GM21367 (cell line): ENCODE measurements around the gene GAPT.
A peak's percentile ranks its signal among the peaks of the same experiment; 100 is the strongest.

ENCODE experiments used
- ATAC-seq: cut with Tn5 transposase; IDR thresholded peaks from one replicate; pipeline ENCODE4 v1.9.1; 2021; ENCODE audit not compliant: unreplicated experiment

GAPT gene

DNA sequence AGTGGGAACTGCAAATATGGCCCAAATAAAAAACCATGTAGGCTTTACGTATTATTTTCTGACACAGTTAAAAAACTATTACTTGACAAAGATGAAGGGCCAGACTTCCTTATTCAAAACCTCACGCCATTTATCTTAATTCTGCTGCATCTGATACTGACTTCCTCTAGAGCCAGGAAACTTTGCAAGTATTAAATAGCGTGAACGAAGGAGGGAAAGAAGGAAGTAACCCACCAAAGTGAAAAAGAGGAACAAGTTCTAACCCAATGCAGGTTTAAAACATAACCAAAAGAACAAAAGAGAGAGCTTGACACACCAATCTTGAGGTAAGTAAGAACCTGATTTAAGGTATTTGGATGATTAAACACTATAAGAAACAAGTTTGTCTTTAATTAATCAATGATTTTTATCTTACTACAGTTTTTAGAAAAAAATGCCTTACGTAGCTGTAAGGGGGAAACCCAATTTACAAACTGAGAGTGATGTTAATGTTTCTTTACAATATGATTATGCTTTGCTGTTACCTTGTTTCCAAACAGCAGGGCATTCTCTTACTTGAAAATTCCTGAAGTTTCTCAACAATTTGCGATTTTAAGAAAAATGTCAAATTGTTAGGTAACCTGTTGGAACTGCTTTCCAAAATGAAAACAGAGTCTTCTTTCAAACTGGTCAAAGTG lies at the start of gene GAPT:
GAPT (plus strand) TSS at position 220 of the 677 bp plus-strand sequence. CDS start 3,102 bp downstream, outside the sequence.
- ATAC-seq = peak; percentile 72

DNA sequence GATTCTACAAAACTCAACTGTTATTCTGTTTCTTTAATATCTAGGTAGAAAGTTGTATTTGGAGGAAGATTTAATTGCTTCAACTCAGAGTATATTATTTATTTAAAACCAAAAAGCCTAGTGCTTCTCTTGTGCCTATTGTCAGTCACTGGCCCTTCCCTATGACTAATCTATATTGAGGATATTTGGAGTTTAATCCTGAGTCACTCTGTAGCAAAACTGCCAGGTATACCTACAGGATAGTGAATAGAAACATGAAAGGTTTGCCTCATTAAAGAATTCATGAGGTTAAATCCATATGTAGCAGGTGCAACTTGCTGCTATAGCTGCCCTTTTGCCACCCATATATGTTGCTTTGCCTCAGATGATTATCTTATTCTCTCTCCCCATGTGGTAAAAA lies 46.4 kb upstream of the GAPT start:
- ATAC-seq = no peak

DNA sequence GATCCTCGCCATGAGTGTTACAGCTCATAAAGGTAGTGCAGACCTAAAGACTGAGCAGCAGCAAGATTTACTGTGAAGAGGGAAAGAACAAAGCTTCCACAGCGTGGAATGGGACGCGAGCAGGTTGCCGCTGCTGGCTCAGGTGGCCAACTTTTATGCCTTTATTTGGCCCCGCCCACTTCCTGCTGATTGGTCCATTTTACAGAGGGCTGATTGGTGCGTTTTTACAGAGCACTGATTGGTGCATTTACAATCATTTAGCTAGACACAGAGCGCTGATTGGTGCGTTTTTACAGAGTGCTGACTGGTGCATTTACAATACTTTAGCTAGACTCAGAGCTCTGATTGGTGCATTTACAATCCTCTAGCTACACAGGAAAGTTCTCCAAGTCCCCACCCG lies 45.2 kb upstream of the GAPT start:
- ATAC-seq = no peak

DNA sequence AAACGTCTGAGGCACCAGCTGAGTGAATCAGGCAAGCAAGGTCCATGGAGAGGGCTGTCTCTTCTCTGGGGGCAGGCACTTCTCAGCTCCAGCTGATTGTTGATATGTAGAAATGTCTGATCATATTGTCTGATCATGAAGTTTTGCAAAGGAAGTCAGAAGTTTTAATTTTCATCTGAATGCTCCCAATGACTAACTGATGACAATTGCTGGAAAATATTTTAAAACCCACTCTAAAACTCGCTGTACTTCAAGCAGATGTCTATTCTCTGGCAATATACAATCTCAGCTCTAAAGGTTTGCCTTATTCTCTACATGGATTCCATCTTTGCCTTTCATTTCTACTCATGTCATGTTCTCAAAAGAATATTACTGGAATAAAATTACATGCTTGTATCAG lies 44.0 kb upstream of the GAPT start:
- no peak for ATAC-seq

DNA sequence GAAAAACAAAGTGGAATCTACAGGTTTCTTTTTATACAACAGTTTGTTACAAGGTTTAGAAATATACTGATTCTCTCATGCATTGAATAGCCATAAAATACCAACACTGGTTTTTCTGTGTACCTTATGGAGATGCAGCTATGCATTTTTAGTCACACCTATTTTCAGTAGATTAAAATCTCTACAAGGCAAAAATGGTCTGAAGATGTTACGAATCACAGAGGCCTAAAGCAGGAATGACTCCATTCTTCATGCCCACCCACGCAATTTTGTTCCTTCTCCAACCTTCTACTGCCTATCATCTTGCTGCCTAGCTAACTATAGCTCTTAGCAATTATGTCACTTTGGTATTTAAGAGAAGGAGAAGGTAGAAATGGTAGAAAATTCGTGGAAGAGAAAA lies 41.2 kb upstream of the GAPT start:
- ATAC-seq = no peak

DNA sequence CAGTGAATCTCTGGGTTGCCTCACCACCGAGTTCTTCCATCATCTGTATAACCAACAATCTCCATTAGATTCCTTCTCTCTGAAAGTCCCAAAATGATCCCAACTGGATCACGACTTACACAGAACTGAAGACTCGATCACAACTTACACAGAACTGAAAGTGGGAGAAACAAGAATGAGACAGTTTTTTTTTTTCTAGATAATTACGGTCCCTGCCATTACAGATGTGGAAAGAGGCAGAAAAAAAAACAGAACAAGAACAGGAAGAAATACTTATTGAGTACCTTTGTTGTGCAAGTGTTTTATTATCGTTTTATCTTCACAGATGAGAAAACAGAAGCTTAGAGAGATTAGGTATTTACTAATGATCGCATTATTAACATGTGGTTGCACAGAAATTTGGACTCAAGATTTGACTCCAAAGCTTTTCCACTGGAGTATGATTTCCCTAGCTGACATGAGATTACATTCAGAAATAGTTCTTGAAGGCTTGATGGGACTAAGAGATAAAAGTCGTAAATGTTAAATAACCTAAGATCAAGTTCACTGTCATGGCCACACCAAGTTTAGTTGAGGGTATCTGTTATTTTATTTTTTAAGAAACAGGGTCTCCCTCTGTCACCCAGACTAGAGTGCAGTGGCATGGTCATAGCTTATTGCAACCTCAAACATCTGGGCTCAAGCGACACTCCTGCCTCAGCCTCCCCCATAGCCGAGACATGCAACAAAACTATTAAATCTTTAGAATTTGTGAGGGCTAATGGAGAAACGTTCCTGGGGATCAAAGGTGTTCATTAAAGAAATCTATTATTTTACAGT lies 40.2 kb upstream of the GAPT start:
- ATAC-seq = no peak

DNA sequence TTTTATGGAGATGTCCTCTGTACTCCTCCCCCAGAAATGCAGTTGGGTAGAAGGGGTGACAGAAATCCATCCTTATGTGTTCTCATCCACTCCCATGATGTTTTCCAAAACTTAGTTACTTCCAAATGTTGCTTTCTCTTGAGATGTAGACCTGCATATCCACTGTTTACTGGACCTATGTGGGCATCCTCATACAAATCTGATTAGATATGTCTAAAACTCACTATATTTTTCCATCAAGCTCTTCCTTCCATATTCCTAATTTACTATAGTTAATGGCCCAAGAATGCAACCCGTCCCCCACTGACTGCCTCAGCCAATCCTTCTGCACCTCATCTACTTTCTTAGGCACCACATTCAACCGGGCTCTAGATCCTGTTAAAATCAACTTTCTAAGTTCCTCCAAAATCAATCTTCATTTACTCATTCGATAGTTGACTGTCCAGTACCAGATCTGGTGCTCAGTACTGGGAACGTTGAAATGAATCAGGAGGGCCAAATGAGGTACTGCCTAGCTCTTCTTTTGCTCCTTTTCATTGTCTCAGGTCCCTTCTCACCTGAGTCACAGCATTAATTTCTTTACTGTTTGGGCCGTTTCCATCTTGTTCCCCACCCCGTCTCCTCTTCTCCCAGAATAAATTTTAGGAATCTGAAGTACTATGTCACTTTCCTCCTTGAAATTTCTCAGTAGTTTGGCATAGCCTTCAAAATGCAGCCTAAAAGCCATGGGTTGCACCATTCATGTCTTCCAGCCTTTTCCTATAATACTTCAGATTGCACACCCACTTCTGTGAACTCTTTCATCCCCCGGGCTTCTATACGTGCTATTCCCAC lies 39.3 kb upstream of the GAPT start:
- ATAC-seq = no peak

DNA sequence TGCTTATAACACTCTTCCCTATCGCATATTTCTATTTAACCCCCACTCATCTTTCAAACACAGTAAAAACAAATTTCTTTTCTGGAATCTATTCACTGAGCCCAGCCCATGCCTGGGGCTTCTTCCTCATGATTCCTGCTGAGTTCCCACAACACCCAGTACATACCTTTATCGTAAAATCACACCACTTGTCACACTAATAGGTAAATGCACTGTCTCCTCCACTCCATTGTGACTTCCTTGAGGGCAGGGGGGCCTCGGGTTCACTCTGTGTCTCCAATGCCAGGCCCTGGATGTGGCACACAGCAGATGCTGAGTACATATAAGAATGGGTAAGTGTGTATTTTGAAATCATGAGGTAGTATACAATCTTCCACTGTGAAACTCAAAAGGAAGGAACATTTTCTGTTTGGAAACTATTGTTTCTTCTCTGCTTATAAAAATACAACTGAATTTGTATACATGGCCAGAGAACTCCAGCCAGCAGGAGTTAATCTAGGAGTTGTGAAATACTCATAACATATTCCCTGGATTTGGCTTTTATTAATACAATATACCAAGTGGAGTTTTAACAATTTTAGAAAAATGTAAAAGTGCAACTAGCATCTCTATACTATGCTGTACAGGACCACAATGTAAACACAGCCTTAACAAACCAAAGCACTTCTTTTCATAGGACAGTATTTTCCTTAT lies 38.5 kb upstream of the GAPT start:
- no peak for ATAC-seq

DNA sequence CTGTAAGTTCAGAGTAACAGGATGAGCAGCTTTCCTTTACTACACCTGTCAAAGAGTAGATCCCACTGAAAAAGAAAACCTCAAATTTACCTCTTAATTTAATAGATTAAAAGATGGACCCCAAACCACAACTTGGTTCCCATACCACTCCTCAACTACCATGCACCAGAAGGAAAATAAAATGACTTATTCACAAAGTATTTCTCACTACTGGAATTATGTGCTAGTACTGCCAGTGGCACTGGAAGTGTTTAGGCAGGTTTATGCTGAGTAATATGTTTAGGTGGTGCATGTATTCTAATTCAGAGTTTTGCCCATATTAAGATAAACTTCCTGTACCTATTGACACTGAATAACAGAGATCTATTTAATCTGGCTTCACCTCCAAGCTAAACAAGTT lies 37.9 kb upstream of the GAPT start:
- ATAC-seq = no peak

DNA sequence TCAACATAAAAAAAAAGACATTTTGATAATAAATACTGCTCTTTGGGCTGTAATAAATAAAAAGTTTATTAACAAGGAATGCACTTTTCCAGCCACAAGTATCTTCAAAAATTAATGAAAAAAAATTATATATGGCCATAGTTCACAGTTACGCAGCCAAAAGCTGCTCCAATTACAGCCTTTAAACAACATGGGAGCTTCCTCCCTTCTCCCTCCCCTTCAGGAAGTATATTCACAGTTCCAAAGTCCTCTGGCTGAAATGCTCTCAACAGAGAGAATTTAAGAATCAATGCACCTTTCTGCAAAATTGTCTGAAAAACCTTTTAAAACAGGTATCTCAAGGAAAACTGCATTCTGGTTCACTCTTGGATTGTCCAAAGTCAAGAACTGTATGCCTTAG lies 37.2 kb upstream of the GAPT start:
- ATAC-seq = no peak

DNA sequence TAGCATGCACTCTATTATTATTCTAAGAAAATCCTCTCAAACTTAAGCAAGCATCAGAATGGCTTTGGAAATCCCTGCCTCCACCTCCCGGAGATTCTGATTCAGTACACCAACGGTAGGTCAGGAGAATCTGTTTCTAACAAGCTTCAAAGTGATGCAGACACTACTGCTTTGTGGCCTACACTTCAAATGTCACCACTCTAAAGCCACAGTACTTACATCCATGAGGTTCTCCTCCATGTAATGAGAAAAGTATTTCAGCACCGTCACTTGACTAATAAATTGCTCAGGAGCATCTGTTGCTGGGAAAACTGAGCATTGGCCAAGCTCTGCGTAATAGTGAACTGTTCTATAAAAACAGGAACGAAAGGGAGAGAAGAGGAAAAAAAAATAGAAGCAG lies 36.2 kb upstream of the GAPT start:
- no peak for ATAC-seq

DNA sequence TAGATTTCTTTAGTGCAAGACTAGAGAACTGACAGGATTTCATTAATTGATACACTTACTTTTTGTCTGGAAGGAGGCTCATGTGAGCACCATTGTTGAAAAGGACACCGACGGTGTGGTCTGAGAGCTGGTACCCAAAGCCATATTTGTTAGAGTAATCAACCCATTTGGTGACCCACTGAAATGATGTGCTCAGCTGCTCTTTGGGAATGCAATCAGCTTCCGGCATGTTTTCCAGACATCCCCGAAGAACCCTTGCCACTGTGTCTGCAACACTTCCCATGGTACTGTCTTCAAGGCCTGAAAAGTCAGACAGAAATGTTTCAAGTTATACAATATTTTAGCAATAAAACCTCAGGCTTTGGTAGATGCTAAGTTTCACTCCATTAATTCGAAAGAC lies 35.8 kb upstream of the GAPT start:
- no peak for ATAC-seq

DNA sequence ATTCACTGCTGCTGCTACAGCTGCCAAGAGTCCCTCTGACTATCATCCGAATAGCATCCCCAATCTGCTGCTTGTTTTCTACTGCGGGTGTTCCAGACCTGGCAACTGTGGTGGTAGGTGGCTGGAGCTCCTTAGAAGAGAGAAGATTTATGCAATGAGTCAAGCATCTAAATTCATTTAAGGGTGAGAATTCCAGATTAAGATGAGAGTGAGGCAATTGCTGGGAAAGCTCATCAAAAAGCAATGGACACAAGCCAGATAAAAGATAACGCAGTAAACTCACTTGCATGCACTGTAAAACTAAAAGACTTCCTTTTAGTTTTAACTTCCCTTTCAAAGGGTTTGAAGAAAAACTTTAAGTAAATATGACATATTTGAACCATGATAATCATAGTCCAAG lies 35.2 kb upstream of the GAPT start:
- ATAC-seq = no peak

DNA sequence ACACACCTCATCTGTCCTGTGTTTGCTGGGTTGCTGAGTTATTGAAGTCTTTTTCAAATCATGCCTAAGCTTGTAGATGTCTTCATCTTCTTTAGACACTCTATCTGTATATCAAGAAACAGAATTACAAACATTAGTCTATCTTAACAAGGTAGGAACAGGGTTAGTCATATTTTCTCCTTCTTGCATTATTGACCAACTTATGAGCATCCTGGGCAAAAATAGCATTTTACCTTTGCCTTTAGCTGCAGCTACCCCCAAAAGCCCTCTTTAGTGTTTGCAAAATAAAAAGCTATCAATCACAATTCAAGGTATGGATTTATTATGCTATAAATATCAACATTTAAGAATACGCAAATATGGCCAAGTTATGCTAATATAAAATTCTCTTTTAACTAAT lies 34.7 kb upstream of the GAPT start:
- ATAC-seq = no peak

DNA sequence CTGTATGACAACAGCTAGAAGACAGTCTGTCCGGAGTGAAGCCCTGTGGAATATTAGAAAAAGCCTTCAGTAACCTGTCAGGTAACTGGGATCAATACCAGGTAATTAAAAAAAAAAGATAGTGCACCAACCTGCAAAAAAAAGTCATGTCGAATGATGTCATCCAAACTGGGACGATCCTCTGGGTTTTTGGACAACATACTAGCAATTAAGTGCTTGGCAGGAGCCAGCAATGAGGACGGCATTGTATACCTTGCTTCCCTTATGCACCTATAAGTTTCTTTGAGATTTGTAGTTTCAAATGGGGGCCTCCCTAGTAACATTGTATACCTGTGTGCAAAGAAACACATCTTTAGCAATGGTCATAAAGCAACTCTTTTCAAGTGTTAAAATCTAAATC lies 34.2 kb upstream of the GAPT start:
- no peak for ATAC-seq

DNA sequence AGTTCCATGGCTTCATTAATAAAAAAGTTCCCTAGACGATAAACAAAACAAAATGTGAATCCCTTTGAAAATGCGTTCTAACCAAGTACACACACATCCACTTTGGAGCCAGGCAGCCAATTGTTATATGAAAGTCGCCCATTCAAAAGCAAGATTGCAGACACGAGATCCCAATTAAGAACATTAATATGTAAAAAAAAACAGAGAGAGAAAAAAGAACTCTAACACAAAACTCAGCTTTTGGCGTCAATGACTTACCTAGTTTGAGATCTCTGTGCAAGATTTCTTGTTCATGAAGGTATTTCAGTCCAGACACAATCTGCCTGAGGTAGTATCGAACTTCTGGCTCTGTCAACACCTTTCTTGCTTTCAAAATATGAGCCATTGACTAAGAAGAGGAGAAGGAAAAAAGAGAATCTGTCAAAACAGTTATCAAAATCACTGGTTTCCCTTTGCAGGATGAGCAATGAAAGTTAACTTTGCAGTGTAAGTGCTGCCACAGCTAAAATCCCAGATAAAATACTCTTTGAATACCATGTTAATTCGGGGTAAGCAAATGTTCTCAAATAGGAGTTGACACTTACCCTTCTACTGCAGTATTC lies 33.0 kb upstream of the GAPT start:
- ATAC-seq = no peak

DNA sequence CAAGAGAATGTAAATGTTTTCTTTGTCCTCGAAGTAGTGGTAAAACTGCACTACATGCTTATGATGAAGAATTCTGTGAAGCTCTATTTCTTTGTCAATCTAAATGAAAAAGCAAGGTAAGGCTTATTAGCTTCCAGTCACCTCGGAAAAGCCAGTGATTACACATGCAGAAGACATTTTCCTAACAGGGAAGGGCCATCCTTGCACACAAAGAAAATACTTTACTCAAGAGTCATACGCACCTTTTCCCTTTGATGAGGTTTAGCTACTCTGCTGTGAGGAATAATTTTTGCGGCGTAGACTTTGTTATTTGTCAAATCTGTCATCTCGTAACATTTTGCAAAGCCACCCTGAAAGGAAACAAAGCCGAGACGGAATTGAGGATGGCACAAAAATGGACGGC lies 32.5 kb upstream of the GAPT start:
- ATAC-seq = no peak

DNA sequence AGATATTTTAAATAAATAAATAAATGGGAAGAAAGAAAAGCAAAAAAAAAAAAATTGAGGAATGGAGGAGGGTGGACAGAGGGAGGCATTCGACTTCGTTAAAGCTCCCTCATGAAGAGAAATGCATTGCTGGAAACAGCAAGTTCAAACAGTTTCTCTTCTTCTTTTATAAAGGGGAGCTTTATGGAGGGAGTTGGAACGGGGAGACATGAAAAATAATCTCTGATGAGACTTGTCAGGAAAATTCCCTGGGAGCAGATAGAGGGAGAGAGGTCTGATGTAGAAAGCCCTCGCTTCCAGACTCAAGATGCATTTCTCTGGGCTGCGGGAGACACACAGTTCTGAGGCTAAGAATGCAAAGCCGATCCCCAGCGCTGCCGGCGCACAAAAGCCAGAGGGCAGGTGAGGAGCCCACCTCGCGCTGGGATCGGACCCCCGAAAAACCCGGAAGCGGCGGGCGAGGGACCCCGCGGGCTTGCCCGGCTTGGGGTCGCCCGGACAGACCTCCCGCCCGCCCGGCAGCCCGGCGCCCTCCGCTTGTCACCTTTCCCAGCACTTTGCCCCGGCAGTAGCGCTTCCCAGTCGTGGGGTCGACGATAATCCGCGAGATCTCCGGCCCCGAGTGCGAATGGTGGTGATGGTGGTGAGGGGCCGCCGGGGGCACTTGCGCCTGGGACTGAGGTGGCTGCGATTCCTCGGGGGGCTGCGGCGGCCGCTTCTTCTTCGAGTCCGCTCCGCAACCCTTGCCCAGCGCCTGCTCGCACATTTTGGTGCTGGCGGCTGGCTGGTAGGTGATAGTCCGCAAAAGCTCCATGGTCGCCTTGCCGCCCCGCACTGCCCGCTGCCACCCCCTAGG lies 31.9 kb upstream of the GAPT start:
- no peak for ATAC-seq

DNA sequence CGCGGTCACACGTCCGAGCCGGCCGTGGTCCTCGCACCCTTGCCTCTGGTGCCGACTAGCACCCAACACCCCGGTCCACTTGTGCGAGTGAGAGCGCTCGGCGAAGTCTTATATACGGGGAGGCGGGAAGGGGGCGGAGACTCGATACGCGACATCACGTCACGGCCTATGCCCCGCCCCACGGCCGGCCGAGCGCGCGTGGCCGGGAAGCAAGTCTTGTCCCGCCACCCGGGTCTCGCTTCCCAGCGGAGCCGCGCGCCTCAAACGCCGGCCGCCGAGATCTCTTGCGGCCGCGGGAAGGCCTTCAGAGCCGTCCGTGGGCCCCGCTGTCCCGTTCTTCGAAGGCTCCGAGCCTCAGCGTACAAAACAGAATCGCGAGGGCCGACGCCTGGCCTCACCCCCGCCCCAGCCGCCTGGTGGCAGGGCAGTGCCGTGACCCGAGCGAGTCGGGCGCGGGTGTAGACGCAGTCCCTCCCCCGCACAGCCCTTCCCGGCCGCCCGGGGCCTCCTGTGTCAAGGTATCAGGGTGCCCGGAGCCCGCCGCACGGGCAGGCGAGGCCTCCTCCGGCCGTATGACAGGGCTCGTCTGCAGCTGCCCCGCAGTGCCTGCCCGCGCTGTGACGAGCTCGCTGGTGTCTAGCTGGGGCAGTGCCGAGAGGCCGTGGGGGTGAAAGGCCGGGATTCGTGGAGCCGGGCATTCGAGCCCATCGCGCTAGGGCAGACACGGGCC lies 31.1 kb upstream of the GAPT start, which contains the start of gene PLK2:
PLK2 (minus strand) TSS at position 85 of the 730 bp plus-strand sequence. CDS start 127 bp downstream, outside the sequence.
- peak; percentile 73 for ATAC-seq
